HPDE6-E6E7 (cell line): ENCODE results near the gene KCNQ1.

Experiments used
- DNase-seq: peaks from one replicate; pipeline ENCODE4 v3.0.0; 2011; ENCODE audit warnings: missing footprints; ENCODE audit errors: extremely low spot score

KCNQ1 gene

DNA sequence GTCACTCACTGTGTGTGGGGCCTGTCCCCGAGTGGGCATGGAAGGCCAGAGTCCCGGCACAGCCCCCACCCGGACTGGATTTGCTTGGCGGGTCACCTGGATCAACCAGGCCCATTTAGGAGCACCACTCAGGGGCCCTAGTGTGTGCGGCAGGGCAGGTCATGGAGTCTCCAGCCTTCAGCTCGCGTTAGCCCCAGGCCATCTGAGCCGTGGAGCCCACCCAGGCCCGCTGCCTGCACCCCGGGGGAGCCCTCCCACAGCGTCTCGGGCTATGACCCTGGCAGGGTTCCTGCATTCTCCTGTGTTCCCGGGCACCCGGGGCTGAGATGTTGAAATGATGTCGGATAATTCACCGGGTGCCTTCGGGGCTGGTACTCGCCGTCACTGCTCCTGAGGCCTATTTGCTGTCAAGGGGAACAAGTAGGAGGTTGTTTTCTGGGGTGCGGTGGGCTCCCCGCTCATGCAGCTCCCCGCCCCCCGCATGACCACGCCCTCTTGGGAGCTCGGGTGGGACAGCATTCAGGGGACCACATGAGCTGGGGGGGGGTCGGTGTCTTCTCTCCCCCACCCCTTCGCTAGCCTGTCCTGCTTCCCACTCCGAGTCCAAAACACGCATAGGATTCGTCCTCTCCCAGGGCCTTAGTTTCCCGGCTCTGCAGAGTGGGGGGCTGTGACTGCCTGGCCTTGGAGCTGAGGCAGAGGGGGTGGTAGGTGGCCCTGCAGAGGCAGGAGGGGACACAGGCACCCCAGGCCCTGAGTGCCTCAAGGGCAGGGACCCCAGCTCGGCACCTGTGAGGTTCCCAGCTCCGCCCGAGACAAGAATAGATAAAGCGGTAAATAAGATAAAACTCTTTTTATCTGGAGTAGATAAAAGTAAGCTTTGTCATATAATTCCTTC, 77.2 kb downstream of the KCNQ1 start:
- DNase-seq, result no peak

DNA sequence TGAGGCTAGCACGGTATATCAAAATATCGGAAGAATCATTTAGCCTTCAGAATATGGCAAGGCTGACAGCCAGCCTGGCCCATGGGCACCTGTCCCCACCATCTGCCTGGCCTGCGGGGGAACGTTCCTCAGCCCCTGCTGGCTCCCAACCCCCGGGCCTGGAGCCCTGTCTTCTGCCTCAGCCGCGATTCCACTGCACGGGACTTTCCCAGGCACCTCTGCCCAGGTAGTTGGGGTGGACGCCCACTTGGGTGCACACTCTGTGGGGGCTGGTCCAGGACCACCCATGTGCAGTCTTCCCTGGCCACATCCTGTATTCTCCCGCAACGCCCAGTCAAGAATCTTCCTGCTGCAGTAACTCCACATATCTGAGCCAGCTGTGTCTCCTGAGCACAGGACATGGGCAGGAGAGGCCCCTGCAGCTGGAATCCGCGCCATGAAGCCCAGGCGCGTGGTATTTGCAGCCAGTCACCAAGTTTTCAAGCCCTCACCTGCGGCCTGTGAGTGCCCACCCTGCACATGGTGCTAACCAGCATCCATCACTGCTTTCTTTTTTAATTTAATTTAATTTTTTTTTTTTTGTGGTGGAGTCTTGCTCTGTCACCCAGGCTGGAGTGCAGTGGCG, 77.9 kb downstream of the KCNQ1 start:
- DNase-seq, result no peak

DNA sequence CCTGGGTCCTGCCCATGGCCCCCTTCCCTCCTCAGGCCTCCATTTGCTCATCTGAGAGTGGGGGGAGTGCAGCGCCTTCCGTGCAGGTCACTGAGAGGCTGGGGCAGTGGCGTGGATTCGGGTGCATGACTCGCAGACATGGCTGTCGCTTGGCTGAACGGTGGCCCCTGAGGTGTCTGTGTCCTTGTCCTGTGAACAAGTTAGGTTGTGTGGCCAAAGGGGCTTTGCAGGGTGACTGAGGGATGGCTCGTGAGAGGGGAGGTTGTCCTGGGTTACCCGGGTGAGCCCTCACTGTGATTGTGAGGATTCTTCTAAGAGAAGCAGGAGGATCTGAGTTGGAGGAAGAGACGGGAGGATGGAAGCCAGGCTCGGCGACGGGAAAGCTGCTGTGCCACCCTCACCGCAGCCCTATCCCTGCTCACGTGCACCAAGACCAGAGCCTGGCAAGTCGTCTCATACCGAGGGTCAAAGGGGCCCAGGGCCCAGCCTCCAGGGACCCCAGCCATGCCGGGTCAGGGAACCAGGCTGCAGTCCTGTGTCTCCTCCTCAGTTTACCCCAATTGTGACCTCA, 79.1 kb downstream of the KCNQ1 start:
- DNase-seq, result no peak

DNA sequence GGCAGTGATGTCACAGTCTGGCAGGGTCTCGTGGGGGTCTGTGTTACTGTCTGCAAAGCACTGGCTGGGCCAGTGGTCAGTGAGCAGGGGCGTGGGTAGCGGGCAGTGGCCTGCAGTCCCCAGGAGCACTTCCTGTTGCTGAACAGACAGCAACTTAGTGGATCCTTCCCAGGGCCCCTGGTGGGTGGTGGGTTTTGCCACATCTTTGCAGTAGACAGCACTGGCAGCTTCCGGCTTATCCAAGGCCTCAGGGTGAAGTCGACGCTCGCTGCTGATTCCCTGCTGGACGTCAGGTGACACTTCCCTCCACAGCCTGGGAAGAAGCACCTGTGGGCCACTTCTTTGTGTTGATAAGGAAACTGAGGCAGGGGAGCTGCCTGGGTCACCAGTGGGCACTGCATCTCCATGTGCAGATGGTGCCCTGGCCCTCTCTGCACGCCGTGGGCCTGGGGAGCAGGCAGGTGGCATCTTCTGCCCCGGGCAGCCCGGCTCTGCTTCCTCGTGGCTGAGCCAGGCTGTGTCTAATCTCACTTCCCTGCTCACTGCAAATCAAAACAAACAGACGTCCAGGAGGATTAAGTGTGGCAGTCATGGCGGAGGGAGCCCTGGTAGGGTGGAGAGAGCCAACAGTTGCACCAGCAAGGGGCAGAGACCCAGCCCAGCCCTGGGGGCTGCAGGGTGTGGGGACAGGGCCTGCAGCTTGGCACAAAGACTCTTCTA, 79.8 kb downstream of the KCNQ1 start:
- DNase-seq, result no peak

DNA sequence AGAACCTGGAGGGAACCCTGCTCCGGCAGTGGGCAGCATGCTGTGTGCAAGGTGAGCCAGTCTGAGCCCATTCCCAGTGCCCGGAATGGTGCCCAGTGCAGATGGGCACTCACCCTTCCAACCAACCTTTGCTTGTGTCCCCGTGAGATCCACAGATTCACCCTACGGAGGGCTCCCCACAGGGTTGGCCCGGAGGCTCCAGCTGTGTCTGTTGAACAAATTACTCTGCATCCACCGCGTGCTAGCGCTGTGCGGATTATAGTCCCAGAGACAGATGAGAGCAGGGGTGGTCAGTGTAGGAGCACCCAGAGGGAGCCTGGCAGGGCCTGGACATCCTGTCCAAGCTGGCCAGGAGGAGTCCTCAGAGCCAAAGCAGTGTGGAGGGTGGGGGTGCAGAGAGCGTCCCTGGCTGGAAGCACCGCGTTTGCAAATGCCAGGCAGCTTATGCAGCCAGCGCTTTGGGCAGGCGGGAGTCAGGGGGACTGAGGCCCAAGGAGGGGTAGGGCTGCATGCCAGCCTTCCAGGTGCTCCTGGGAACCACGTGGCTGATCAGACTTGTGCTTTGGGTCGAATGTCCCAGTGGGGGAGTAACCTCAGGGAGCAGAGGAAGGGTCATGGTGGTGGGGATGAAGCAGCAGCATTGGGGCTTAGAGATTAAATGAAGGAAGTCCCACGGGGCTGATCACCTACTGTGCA, 80.5 kb downstream of the KCNQ1 start:
- no peak for DNase-seq

DNA sequence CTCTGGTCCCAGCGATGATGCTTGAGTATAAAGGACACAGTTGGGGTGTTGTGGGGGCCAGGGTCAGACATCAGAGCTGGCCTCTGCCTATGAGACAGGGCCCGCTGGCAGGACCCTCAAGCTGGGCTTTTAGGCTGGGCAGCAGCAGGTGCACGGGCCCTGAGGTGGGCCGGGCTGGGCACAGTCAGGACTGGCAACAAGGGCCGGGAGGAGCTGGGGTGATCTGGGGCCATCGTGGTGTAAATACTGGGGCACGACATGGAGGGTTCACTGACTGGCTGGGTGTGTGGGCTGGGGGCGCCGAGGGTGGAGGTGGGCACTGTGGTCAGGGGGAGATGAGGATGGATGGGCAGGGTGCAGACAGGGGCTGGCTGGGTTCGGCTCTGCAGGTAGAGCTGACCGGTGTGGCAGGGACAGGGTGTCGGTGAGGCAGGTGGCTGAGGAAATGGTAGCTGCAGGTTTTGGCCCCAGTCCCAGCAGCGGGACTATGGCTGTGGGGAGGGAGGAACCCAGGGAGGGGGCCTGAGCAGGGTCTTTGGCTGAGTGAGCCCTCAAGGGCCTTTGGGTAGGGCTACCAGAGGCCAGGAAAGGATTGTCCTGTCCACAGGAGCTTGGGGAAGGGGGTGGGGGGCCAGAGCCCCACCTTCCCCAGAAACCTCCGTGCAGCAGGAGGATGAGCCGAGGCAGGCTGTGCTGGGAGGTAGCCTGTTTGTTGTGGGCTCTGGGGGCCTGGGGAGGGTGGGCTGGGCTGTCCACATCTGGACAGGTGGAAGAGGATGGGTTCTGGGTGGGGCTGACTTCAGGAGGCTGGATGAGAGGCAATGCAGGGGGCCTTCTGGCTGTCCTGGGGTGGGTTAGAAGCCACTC, 81.4 kb downstream of the KCNQ1 start:
- no peak for DNase-seq

DNA sequence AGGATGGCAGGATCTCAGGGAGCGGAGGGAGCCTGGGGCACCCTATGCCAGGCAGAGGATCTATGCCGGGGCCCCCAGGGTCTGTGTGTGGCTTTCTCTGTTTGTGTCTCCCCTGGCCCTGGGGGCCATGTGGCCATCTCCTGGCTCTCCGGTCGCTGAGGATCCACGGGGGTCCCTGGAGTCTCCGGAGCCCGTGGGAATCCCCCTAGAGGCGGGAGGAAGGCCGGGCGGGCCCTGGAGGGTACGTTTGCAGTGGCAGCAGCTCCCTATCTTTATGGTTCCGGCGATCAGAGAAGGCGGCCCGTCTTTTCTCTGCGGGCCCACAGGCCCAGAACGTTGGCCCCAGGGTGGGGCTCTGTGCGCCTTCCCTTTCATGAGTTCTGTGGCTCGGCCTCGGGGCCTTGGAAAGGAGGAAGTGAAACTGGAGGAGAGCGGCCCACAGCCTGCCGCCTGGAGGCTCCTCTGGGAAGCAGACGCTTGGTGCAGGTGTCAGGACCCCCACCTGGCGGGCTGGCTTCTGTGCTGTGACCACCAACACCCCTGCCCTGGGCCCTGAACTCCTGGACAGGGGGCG, 82.1 kb downstream of the KCNQ1 start:
- DNase-seq, result no peak

DNA sequence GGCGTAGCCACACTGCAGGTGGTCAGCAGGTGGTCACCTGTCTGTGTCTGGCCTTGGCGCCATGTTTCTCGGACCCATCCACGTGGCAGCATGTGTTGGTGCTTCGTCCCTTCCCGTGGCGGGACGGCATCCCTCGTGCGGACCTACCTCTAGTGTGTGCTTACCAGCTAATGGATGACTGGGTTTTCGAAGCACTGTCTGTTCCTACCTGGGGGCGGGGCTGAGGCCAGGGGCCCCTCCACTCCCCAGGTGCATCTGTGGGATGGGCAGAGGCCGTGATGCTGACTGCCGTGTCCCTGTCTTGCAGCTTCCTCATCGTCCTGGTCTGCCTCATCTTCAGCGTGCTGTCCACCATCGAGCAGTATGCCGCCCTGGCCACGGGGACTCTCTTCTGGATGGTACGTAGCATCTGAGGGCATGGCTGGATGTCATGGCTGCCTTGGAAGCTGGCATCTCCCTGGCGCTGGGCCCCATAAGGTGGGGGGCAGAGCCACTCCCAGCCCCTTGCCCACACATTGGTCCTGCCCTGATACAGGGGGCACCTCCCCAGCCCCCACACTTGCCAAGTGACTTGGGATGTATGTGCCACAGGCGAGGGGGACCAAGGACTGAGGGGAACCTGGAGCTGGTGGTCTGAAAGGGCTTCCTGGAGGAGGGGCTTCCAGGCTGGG, 82.9 kb downstream of the KCNQ1 start:
- DNase-seq, result no peak

DNA sequence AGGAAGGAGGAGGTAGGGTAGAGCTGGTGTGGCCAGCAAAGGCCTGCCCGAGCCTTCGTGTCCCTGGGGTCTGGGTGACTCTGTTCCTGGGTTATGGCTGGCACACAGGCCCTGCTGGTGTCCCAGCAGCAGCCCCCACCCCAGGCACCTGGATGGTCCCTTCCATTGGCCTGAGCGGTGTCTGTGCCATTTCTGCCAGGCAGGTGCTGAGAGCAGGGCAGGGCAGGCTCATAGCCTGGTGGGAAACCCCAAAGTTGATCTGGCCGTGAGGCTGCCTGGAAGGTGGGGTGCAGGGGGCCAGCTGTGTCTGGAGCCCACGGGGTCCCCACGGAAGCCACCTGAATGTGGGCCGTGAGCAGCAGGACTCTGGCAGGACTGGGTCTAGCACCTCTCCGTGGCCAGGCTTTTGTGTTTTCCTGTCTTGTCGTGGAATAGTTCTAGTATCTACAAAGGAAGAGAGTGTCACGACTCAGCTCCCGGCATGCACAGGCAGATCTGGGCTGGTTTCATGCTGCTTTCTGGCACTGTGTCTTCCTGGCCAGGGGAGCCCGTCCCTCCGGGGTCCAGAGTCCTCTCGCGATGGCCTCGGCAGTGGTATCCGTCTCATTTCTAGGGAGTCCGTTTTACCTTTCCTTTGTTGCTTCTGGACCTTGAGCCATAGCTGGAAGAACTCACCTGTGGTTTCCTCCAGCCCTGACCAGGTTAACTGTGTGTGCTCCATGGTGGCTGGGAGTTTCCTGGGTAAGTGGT, 83.7 kb downstream of the KCNQ1 start:
- no peak for DNase-seq

DNA sequence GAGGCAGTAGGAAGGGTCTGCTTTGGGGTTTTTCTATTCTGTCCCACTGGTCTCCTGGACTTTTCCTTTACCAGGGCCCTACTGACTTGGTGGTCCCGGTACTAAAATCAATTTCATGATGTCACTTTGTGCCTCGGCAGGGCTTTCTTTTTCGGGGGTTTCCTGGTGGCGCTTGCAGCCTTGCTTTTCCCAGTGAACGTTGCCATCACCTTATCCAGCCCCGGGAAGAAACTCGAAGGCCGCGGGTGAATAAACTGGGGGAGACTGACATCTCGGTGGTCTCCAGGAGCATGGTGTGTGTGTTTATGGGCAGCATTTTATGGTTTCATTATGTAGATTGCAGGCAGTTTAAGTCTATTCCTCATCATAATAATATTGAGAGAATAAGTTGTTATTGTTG, 84.4 kb downstream of the KCNQ1 start:
- DNase-seq, result no peak

DNA sequence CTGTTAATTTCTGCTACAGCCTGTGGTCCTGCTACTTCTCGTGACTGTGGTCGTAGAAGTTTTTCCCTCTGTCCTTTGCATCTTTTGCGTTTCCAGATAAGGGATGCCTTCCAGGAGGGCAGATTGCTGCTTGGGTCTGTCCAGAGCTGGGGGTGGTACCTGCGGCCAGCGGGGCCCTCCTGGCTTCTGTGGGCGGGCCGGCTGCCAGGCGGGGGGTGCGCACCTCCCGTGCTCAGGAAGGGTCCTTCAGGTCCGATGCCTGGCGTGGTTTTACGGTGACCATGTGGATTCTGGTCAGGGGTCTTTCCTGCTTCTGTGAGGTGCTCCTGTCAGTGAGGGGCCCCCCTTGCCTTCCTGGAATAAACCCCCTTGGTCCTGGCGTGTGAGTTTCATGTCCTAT, 84.8 kb downstream of the KCNQ1 start:
- DNase-seq, result no peak

DNA sequence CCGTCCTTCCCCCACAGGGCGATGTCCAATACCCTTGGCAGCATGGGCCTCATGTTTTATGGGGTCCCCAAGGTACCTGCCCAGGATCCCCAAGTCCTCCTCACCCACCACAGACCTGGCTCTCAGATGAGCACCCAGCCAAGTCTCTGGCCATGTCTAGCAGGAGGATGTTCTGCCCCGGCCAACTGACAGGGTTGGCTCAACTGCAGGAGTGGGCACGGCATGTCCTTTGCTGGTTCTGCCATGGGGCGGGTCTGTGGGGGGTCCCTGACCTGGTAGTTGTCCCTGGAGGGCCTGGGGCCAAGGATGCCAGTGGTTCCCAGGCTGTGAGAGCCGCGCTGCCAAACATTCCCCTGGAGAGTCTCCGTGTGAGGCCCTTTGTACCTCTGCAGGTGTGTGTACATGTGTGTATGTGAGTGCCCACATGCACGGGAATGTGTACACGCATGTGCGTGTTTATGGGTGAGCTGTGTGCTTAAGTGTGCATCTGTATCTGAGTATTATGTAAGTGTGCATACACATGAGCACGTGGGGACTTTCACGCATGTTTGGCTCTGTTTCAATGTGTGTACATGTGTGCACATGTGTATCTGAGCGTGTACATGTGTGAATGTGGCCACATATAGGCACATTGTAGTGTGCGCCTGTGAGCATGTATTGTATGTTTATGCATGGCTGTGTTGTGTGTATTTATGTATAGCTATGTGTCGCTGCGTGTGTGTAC, 85.5 kb downstream of the KCNQ1 start:
- no peak for DNase-seq

DNA sequence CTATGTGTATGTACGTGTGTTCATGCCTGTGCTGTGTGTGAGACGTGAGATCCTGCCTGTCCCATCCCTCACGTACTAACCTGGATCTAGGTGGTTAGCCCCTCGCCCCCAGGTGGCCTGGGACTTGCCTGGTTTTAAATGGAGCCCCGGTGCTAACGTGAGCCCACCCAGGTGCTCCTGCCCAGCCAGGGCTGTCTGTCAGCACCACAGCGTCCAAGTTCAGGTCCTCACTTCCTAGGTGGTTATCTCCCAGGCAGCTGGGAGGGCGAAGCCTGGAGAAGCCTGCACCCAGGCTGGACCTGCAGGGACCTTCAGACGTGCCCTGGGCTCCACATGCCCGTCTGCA, 86.0 kb downstream of the KCNQ1 start:
- DNase-seq, result no peak

DNA sequence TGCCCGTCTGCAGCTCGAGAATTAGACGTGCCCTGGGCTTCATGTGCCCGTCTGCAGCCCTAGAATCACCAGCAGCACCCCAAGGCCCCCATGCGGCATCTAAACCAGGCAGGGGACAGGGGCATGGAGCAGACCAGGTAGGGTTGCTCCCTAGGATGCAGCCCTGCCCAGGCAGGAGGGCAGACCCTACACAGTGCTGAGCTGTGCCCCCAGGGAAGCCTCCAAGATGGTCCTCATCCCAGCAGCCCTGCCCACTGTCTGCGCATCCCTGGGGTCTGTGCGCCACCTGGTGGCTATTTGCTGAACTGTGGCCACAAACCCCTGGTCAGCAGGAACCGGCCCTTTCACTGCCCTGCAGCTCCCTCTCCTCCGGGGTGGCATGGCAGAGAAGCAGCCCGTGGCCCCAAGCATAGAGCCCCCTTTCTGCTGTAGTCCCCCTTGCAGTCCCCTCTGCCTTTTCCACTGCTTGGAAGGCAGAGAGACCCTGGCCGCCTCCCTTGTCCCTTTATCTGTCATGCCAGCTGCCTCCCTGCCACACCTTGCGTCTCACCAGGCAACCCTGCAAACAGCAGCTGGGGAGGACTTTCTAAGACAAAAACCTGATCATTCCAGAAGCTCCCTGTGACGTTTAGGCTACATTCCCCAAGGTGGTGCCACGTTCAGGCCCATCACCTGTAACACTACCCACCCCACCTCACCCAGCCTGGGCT, 86.6 kb downstream of the KCNQ1 start:
- peak; percentile 31 for DNase-seq

DNA sequence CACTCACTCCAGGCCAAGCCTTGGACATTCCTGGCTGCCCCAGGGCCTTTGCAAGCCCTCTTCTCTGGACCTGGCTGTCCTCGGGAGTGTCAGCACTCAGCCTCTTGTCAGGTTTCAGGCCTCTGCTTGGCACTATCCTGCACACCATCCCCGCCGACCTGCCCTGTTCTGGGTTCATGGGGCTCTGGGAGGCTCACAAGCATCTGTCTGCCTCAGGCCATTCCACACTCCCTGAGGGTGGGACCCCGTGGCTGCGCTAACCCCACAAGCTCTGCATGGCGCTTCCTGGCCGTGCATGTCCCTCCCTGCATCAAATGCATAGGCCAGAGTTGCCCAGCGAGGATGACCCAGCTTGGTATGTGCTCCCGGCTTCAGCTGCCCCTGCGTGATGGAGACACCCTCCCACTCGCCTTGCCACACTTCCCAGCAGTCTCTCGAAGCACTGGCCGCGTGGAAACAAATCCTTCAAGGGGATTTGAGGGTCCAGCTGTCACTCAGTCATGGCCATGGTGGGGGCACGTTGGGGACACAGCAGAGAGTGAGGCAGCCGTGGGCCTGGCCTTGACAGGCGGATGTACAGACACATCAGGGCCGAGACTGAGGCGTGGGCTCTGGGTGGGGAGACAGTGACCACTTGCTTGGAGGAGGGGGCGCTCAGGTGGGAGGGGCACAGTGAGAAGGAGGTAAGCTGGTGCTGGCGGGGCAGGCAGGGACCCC, 87.3 kb downstream of the KCNQ1 start:
- DNase-seq, result no peak

DNA sequence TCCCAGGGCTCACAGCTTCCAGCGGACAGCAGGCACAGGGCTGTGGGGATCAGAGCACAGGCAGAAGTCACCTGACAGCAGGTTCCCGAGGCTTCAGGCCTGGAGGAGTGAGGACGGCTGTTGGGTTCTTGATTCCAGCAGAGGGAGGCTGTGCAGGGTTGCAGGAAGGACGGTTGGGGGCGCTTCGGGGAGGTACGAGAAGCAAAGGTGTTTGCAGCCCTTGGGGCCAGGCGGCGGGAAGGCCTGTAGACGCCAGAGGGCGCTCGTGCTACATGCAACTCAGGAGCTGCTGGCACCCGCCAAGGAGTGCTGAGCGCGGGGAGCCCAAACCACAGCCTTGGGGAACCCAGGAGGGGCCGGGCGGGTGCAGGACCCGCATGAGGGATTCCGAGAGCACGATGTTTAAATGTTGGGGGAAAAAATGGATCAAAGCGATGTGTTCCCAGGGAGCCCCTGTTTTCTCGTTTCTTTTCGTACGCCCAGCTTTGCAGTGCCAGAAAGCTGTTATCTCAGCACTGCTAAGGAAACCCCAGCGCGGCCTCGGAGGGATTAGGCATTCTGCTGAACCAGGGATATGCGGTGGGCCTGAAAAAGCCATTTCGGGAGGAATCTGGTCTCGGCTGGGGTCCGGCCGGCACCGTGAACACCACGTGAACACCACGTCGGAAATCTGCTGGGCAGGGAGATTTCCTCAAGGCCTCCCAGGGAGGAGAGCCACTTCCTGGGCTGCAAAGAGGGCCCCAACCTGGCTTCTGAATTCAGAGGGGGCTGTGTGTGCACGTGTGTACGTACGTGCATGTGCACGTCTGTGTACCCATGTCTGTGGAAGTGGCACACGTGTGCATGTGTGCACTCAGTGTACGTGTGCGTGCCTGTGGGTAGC, 88.1 kb downstream of the KCNQ1 start:
- peak; percentile 66 for DNase-seq
